ENCODE data around the gene FMO3.
A peak's percentile ranks its signal among the peaks of the same experiment; 100 is the strongest.

- TF ChIP-seq CTCF (IDR thresholded peaks at IDR 0.05) (peak in 5 of 7 experiments; percentile 25 to 61 (median 31)), POLR2A (IDR thresholded peaks at IDR 0.05) (no peak)
These were observed 9.4 kb upstream of the FMO3 start for GRCh38 chr1:171081314-171081753.
